Vagina (tissue), 2 donors: ENCODE results near the gene NTNG1.

ENCODE experiments used
- CTCF ChIP-seq, 3 experiments: fragments of 450-650 bp in 2 of 3; fragments of 200-600 bp in 1 of 3; sonication (generic) in 1 of 3; IDR thresholded peaks; one replicate each; pipeline ENCODE4 v1.5.1; 2017 to 2019; ENCODE audit warnings: antibody characterized with exemption in 3 of 3, mild to moderate bottlenecking in 2 of 3, moderate library complexity in 2 of 3
- POLR2A ChIP-seq, 2 donors: fragments of 450-650 bp; IDR thresholded peaks; one replicate each; pipeline ENCODE4 v1.6.1; 2017; ENCODE audit warnings: antibody characterized with exemption in 2 of 2, mild to moderate bottlenecking in 2 of 2, moderate library complexity in 2 of 2
- POLR2AphosphoS5 ChIP-seq, 2 donors: sonication (generic); formaldehyde crosslinking; IDR thresholded peaks; one replicate each; pipeline ENCODE4 v1.9.0; 2017; ENCODE audit warnings: antibody characterized with exemption in 2 of 2, mild to moderate bottlenecking in 2 of 2, low read depth in 1 of 2; ENCODE audit not compliant: insufficient read depth in 1 of 2

- no peak for TF ChIP-seq CTCF (IDR thresholded peaks at IDR 0.05)
- TF ChIP-seq POLR2AphosphoS5 (IDR thresholded peaks at IDR 0.05; ENCODE audit: insufficient read depth in 1 of 2, low read depth in 1 of 2), result no peak
- TF ChIP-seq POLR2A (IDR thresholded peaks at IDR 0.05), result no peak
Observed at GRCh38 chr1:107140703-107141490, at the start of gene NTNG1.
